HG02678 (cell line): ENCODE data around the gene IGFBP6.

Experiments used
- ATAC-seq: cut with Tn5 transposase; IDR thresholded peaks from one replicate; pipeline ENCODE4 v1.9.1; 2021; ENCODE audit warnings: mild to moderate bottlenecking, moderate library complexity; ENCODE audit not compliant: unreplicated experiment

IGFBP6 gene

DNA sequence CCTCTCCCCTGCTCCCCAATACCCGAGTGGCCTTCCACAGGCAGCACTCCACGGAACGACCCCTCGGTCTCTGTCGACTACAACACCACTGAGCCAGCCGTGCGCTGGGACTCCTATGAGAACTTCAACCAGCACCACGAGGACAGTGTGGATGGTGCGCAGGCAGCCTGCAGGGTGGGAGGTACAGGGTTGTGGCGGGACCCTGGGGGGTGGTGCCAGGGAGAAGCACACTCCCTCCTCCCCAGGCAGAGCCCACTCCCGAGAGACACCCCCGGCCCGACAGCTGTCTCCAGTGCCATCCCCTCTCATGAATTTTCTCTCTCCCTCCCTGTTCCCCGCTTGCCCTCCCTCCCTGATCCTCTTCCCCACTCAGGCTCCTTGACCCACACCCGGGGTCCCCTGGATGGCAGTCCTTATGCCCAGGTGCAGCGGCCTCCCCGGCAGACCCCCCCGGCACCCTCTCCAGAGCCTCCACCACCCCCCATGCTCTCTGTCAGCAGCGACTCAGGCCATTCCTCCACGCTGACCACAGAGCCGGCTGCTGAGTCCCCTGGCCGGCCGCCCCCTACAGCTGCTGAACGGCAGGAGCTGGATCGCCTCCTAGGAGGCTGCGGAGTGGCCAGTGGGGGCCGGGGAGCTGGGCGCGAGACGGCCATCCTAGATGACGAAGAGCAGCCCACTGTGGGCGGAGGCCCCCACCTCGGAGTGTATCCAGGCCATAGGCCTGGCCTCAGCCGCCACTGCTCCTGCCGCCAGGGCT lies 38.6 kb upstream of the IGFBP6 start:
- no peak for ATAC-seq

DNA sequence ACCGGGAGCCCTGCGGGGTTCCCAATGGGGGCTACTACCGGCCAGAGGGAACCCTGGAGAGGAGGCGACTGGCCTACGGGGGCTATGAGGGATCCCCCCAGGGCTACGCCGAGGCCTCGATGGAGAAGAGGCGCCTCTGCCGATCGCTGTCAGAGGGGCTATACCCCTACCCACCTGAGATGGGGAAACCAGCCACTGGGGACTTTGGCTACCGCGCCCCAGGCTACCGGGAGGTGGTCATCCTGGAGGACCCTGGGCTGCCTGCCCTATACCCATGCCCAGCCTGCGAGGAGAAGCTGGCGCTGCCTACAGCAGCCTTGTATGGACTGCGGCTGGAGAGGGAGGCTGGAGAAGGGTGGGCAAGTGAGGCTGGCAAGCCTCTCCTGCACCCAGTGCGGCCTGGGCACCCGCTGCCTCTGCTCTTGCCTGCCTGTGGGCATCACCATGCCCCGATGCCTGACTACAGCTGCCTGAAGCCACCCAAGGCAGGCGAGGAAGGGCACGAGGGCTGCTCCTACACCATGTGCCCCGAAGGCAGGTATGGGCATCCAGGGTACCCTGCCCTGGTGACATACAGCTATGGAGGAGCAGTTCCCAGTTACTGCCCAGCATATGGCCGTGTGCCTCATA lies 37.9 kb upstream of the IGFBP6 start:
- no peak for ATAC-seq

DNA sequence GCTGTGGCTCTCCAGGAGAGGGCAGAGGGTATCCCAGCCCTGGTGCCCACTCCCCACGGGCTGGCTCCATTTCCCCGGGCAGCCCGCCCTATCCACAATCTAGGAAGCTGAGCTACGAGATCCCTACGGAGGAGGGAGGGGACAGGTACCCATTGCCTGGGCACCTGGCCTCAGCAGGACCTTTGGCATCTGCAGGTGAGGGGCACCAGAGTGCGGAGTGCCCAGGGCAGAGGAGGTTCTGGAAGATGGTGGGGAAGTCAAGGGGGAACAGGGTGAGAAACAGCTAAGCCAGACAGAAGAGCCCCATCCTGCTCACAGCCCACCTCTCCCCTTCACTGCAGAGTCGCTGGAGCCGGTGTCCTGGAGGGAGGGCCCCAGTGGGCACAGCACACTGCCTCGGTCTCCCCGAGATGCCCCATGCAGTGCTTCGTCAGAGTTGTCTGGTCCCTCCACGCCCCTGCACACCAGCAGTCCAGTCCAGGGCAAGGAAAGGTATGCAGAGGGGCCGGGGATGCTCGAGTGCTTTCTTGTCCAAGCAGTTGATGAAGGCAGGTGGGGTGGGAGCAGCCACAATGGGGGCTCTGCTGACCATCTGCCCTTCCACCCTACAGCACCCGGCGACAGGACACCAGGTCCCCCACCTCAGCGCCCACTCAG lies 37.3 kb upstream of the IGFBP6 start:
- no peak for ATAC-seq

DNA sequence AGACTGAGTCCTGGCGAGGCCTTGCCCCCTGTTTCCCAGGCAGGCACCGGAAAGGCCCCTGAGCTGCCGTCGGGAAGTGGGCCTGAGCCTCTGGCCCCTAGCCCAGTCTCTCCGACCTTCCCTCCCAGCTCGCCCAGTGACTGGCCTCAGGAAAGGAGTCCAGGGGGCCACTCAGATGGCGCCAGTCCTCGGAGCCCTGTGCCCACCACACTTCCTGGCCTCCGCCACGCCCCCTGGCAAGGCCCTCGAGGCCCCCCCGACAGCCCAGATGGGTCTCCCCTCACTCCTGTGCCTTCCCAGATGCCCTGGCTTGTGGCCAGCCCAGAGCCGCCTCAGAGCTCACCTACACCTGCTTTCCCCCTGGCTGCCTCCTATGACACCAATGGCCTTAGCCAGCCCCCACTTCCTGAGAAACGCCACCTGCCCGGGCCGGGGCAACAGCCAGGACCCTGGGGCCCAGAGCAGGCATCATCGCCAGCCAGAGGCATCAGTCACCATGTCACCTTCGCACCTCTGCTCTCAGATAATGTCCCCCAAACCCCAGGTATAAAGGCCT lies 36.7 kb upstream of the IGFBP6 start:
- no peak for ATAC-seq

DNA sequence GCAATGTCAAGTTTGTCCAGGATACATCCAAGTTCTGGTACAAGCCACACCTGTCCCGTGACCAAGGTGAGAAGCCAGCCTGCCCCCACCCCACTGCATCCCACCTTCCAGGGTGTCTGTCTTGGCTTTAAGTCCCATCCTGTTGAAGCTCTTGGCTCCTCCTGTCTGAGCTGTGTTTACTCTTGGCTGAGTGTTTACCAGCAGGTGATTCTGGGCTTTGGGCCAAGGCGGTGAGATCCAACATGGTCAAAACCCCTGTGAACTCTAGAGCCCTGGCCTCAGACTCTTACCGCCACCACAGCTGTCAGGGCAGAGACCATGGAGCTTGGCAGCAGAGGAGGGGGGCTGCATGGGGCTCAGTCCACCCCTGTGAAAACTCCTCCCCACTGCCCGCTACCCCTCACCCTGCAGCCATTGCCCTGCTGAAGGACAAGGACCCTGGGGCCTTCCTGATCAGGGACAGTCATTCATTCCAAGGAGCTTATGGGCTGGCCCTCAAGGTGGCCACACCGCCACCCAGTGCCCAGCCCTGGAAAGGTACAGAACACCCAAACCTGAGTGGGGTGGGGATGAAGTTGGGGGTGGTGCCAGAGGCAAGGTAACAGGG lies 36.0 kb upstream of the IGFBP6 start:
- ATAC-seq: no peak

DNA sequence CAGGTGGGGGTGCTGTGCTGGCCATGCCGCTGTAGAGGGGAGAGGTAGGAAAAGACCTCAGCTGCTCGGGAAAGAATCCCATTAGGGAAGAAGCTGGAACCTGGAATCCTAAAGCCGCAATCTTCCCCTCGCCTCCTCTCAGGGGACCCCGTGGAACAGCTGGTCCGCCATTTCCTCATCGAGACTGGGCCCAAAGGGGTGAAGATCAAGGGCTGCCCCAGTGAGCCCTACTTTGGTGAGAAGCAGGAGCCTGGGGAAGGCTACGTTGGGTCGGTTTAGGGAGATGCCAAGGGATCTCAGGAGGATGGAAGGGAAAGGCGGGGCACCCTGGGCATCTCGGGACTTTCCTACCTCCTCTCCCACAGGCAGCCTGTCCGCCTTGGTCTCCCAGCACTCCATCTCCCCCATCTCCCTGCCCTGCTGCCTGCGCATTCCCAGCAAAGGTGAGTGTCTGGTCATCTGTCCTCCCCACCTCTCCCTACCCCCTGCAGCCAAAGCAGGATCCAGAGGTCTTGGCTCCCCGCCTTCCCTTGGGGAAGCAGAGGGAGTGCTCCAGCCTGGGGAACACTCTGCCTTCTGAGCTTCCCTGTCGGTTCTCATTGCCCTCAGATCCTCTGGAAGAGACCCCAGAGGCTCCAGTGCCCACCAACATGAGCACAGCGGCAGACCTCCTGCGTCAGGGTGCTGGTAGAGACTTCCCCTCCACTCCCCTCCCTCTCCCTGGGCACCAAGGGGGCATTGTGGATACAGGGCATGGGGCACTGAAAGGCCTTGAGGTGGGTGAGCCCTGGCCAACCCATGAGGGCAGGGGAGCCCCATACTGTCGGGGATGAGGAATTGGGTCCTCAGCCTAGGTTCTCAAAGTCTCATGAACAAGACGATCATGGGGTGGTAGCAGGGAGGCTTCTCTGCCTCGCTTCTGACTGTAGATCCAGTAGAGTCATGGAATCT lies 35.2 kb upstream of the IGFBP6 start:
- no peak for ATAC-seq

DNA sequence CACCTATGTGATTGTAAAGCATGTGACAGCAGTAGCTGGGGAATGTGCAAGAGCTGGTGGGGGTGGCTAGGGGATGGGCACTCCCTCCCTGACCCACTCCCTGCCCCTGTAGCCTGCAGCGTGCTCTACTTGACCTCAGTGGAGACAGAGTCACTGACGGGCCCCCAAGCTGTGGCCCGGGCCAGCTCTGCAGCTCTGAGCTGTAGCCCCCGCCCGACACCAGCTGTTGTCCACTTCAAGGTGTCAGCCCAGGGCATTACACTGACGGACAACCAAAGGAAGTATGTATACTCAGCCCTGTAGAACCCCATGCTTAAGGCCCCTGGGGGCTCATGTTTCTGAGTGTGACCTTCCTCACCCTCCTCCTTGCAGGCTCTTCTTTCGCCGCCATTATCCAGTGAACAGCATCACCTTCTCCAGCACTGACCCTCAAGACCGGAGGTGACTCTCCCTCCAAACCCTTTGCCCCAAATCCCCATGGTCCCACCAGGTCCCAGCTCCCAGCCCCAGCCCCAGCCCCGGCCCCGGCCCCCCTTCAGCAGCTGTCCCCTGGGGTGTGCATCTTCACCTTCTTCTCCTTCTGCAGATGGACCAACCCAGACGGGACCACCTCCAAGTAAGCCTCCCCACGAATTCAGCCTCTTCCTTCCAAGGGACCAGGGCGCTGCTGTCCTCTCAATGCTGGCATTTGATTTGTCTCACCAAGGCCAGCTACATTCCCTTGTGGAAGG lies 34.3 kb upstream of the IGFBP6 start:
- ATAC-seq: no peak

DNA sequence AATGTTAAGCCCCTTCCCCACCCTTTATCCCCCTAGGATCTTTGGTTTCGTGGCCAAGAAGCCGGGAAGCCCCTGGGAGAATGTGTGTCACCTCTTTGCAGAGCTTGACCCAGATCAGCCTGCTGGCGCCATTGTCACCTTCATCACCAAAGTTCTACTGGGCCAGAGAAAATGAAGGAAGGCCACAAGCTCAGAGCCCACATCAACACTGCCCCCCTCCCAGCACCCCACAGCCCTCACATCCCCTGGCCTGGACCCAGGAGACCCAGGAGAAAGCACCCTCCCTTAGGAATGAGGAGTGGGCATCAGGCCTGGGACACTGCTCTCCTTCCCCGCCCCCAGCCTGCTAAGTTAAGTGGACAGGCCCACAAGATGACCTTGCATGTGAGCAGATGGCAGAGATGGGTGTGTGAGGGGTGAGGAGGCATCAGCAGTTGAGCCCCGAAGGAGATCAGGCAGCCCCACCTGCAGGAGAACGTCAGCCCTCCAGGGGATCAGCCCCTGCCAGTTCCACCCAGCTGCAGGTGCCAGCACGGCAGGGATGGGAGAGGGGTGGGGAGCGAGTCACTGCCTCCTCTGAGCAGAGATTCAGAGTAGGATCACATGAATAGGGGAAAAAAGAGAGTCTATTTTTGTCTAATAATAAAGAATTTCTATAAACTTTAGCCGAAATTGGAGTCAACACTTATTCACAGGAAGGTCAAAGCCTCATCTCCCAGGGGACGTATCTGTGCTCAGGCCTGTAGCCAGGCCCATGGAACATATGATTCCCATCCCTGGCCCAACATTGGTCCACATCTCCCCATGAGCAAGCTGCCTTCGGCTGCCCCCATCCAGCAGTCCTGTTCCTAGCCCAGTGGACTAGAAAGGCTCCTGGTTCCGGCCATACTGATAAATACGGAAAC lies 33.5 kb upstream of the IGFBP6 start:
- ATAC-seq: no peak

DNA sequence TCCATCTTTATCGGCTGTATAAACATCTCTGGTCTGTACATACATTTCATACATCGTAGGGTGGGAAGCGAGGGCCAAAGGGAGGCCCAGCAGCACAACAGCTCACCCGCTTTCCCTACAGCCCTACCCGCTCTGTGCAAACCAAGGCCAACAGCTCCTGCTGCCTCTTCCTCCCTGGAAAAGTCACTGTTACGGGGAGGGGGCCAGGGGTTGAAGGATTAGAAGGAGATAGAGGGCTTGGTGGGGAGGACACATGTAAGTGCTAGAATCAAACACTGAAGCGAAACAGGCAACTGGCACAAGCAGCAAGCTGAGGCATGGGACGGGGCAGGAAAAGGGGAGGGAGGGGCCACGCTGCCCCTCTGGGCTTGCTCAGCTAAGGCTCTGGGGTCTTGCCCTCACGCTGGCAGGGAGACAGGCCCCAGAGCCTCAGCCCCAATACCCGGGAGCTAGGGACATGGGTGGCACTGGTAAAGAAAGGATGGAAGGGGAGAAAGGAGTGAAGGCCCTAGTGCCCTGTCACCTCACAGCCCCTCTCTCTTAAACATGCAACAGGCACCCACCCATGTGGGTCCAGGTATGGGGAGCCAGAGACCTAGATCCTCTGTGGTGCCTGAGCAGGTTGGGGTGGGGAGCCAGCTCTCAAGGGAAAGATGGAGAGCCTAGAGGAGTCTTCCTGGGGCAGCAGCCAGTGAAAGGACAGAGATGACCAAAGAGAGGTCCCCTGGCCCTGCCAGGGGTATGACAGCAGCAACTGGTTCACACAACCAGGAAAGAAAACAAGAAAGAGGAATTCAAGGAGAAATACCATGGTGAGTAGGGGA lies 32.6 kb upstream of the IGFBP6 start:
- ATAC-seq: no peak

DNA sequence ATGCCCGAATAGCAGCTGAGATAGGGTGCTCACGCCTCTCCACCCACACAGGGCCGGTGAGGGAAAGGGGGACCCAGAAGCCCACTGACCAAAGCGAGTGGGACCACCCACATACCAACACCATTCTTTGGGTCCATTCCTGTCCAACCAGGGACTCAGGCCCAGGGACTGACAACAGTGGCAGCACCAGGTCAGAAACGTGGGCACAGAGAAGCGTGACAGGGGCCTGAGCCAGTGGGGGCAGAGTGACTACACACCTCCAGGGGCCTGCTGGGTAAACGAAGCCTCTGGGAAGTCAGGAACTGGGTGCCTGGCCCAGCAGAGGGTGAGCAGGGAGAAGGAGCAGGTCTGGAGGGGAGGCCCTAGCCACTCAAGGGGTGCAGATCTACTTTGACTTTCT lies 32.0 kb upstream of the IGFBP6 start:
- no peak for ATAC-seq

DNA sequence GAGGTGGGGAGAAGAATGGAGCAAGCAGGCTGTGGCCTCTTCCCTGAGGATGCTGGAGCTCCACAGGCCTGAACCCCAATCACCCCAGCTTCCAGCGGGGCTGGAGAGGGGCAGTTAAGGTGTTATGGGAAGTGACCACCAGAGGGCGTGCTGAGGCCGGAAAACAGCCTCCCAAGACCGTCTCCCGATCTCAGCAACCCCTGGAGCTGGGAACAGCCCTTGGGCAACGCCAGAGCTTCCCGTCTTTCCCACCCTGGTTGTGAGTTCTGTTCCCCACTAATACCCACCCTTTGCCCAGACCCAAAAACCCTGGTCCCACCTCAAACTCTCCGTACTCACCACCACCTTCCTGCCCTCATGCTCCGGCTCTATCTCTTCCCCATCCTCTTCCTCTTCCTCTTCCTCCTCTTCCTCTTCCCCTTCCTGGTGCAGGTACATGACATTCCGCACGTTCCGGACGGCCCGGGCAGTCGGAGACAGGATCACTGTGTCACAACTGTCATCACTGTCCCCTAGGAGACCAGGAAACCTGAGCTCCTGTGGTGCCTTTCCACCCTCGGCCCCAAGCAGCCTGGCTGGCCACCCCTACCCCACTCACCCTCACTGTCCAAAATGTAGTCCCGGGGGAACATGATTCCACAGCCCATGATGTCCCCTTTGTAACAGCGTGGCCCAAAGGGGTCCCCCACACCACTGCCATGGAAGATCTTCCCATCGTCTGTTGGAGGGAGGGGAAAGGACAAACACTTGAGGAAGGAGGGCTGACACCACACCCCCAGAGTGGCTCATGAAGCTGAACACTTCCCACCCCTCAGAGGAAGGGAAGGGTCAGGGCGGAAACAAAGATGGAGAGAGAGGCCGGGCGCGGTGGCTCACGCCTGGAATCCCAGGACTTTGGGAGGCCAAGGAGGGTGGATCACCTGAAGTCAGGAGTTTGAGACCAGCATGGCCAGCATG lies 31.2 kb upstream of the IGFBP6 start:
- ATAC-seq: no peak

DNA sequence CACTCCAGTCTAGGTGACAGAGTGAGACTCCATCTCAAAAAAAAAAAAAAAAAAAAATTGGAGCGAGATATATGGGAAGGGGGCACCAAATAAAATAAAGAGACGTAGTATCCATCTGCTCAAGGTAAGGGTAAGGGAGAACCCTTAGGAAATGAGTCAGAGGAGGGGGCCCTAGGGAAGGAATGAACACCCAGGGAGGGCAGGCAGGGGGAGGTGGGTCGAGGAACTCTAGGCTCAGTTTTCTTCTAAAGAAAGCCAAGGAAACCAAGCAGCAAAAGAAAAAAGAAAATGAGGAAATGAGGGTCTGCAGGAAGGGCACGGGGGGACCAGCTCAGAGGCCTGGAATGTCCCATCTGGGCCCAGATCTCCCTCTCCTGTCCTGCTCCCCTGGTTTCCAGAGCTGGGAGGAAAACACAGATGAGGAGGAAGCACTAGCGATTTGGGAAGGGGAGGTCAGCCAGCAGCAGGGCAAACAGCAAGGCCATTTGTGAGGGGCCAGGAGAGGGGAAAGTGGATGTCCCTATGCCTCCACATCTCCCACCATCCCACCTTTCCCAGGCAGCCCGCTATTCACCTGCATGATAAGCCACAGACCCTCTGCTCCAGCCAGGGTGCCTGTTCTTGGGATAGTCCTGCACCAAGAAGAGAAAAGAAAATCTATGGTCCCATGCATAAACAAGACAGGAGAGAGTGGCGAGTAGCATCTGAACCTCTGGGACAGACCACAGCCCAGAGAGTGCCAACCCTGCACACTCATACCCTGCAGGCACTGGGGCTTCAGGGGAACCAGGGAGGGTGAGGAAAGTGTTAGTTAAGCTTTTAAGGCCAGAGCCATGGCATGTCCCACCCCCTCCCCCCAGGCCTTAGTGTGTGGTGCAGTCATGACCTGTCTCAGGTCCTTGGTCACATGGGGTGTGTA lies 30.1 kb upstream of the IGFBP6 start:
- no peak for ATAC-seq

DNA sequence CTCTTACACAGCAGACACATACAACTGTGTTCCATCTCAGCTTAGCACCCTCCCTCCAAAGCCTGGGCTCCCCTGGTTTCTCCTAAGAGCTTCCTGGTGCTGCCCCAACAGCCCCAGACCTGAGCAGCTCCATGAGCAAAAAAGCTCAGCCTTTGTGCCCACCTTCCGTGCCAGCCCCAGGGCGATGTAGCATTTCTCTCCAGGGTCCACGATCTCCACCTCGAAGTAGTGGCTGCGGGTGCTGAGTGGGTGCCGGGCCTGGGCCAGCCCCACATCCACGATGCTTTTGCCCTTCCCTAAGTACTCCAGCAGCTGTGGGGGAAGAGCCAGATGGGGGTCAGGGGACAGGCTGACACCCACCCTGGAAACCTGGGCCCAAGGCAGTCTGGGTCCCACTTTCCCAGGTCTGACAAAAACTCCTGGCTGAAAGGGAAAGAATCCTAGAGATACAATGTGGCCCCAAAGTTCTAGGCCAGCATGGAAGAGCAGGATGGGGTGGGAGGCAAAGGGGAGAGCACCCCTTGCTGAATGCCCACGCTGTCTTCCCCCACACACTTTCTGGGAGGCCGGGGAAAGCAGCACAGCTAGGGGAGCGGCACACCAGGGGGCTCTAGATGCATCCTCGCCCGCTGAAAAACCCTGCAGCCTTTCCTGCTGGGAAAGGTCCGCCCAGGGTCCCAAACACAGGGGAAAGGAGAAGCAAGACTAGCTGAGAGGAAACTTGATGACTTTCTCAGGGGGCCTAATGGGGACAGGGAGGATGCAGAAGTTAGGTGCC lies 29.3 kb upstream of the IGFBP6 start:
- ATAC-seq: no peak

DNA sequence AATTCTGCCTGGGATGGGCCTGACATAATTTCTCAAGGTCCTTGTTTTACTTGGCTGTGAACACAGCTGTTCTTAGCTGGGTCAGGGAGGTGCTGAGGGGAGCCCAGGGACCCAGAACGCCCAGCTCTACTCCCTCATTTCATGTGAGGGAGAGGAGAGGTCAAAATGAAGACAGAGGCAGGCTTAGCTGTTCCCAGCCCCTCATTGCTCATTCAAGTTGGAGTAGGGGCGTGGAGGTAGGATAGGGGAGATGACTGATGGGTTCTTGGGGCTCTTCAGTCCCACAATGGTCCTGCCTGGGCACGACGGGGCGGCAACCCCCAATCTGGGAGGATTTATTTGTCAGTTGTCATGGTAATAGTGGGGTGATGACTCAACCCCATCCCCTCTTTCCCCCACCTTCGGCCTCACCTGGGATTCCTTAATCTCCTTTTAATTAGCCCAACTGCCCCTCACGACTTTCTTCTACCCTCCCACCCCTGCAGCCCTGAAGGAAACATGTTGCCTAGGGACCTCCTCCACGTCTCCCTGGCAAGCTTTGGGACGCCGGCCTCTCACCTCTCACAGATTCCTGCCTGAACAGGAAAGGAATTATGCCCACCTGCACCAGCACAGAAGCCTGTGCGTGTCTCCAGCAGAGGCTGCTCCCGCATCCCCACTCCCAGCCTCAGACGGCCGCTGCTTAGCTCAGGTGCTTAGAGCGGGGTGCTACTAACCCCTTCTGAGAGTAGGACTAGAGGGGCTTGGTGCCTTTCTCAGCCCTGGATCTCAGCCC lies 28.5 kb upstream of the IGFBP6 start:
- no peak for ATAC-seq
